GM12878 (cell line): ENCODE measurements around the gene LST1. TPM values are rescaled to one million over a fixed set of nuclear protein-coding genes. Genes with fewer than 3 reads are reported as not detected.

ENCODE experiments used
- ESRRA ChIP-seq: IDR thresholded peaks from 2 replicates; pipeline ENCODE4 v1.6.1; 2012; ENCODE audit warnings: mild to moderate bottlenecking, low read length, improper control_type of control experiment
- JUNB ChIP-seq: IDR thresholded peaks from 2 replicates; pipeline ENCODE4 v1.6.1; 2016; ENCODE audit warnings: antibody characterized with exemption, mild to moderate bottlenecking
- MYB ChIP-seq: fragments of 150-350 bp; IDR thresholded peaks from 2 replicates; pipeline ENCODE4 v1.6.1; 2014; ENCODE audit warnings: mild to moderate bottlenecking, low read depth, low read length, borderline replicate concordance
- POU2F2 ChIP-seq: IDR thresholded peaks from 3 replicates; pipeline ENCODE4 v1.6.1; 2011; ENCODE audit warnings: low read depth, mild to moderate bottlenecking, low read length, borderline replicate concordance
- ZBTB33 ChIP-seq: fragments of 450-650 bp; IDR thresholded peaks from 2 replicates; pipeline ENCODE4 v1.6.1; 2017; ENCODE audit warnings: mild to moderate bottlenecking
- ZSCAN29 ChIP-seq: fragments of 450-650 bp; IDR thresholded peaks from 2 replicates; pipeline ENCODE4 v1.6.1; 2017; ENCODE audit warnings: mild to moderate bottlenecking, moderate library complexity
- polyA plus RNA-seq, 11 experiments: library from polyadenylated mRNA; depleted of rRNA in 4 of 11; unstranded in 6 of 11; stranded (reverse) in 5 of 11; fragments of >200 nt; fragmentation: Nextera tagmentation in 4 of 11; fragmentation: Illumina TruSeq in 1 of 11; extraction: Ambion mirVana in 4 of 11; extraction: Trizol in 1 of 11; gene quantifications; 1 replicate in 1 of 11; 2 replicates in 10 of 11; pipeline versions ENCODE4 v1.2.1 to v1.2.3, GENCODE V29; 2011 to 2016; ENCODE audit warnings: inconsistent platforms in 2 of 11, missing spikeins in 2 of 11, low read depth in 1 of 11
- total RNA-seq, 4 experiments: library from RNA; depleted of rRNA in 3 of 4; stranded (reverse); fragments of >200 nt in 3 of 4; fragmentation: Illumina TruSeq in 1 of 4; extraction: Trizol in 1 of 4; gene quantifications; 2 replicates each; pipeline versions ENCODE4 v1.2.1 to v1.2.3, GENCODE V29; 2013 to 2021
- TF ChIP-seq, protein P1 (sequence below): fragments of 450-650 bp; IDR thresholded peaks from 2 replicates; pipeline ENCODE4 v1.6.1; 2017; ENCODE audit warnings: mild to moderate bottlenecking, moderate library complexity

The LST1 gene
- total and polyA plus RNA-seq, 10 of the 15 experiments (the other 5 are each of a cell fraction or from before 2014, with no cell fraction given), result 4.1 to 35.5 (median 16.4) TPM

GRCh38 chr6:31630177-31630934 is 44.3 kb downstream of the LST1 start (continued):
- TF ChIP-seq, protein P1, sequence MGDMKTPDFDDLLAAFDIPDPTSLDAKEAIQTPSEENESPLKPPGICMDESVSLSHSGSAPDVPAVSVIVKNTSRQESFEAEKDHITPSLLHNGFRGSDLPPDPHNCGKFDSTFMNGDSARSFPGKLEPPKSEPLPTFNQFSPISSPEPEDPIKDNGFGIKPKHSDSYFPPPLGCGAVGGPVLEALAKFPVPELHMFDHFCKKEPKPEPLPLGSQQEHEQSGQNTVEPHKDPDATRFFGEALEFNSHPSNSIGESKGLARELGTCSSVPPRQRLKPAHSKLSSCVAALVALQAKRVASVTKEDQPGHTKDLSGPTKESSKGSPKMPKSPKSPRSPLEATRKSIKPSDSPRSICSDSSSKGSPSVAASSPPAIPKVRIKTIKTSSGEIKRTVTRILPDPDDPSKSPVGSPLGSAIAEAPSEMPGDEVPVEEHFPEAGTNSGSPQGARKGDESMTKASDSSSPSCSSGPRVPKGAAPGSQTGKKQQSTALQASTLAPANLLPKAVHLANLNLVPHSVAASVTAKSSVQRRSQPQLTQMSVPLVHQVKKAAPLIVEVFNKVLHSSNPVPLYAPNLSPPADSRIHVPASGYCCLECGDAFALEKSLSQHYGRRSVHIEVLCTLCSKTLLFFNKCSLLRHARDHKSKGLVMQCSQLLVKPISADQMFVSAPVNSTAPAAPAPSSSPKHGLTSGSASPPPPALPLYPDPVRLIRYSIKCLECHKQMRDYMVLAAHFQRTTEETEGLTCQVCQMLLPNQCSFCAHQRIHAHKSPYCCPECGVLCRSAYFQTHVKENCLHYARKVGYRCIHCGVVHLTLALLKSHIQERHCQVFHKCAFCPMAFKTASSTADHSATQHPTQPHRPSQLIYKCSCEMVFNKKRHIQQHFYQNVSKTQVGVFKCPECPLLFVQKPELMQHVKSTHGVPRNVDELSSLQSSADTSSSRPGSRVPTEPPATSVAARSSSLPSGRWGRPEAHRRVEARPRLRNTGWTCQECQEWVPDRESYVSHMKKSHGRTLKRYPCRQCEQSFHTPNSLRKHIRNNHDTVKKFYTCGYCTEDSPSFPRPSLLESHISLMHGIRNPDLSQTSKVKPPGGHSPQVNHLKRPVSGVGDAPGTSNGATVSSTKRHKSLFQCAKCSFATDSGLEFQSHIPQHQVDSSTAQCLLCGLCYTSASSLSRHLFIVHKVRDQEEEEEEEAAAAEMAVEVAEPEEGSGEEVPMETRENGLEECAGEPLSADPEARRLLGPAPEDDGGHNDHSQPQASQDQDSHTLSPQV, result no peak
- no peak for TF ChIP-seq MYB
- TF ChIP-seq JUNB, result no peak
- no peak for TF ChIP-seq ESRRA
- TF ChIP-seq ZBTB33, result no peak
- no peak for TF ChIP-seq ZSCAN29
- no peak for TF ChIP-seq POU2F2
